CD14-positive monocyte (primary cell): ENCODE results near the gene UBE2I. TPM values are rescaled to one million over a fixed set of nuclear protein-coding genes. Genes with fewer than 3 reads are reported as not detected.

Source experiments
- DNase-seq, 3 donors: peaks; one replicate each; pipeline ENCODE4 v3.0.0-alpha.2; 2011 to 2022
- H2AFZ ChIP-seq: 2 replicates; pipeline ENCODE4 v1.6.0; 2012; ENCODE audit warnings: mild to moderate bottlenecking, low read depth, low read length, inconsistent platforms; ENCODE audit not compliant: insufficient read depth, poor library complexity, severe bottlenecking
- H3K27ac ChIP-seq, 2 donors: 1 replicate in 1 of 2; 2 replicates in 1 of 2; pipeline ENCODE4 v1.5.1; 2012 to 2013; ENCODE audit warnings: low read length in 2 of 2, control low read depth in 1 of 2, inconsistent platforms in 1 of 2, low read depth in 1 of 2, mild to moderate bottlenecking in 1 of 2
- H3K27me3 ChIP-seq, 2 donors: one replicate each; pipeline versions ENCODE4 v1.6.0 to v1.6.1; 2011 to 2013; ENCODE audit warnings: low read length in 2 of 2; ENCODE audit not compliant: control insufficient read depth in 2 of 2, insufficient read depth in 2 of 2
- H3K36me3 ChIP-seq, 2 donors: replicated peaks in 1 of 2; 1 replicate in 1 of 2; 2 replicates in 1 of 2; pipeline versions ENCODE4 v1.5.1 to v1.6.1; 2012 to 2013; ENCODE audit warnings: low read length in 2 of 2, control low read depth in 1 of 2, inconsistent platforms in 1 of 2, mild to moderate bottlenecking in 1 of 2; ENCODE audit not compliant: insufficient read depth in 2 of 2, control insufficient read depth in 1 of 2
- H3K4me1 ChIP-seq, 2 donors: 1 replicate in 1 of 2; 2 replicates in 1 of 2; pipeline versions ENCODE4 v1.5.1 to v1.6.1; 2012 to 2013; ENCODE audit warnings: low read length in 2 of 2, control low read depth in 1 of 2, inconsistent platforms in 1 of 2, mild to moderate bottlenecking in 1 of 2, moderate library complexity in 1 of 2; ENCODE audit not compliant: insufficient read depth in 2 of 2, control insufficient read depth in 1 of 2
- H3K4me2 ChIP-seq: replicated peaks from 2 replicates; pipeline ENCODE3; 2012; ENCODE audit warnings: low read length, moderate library complexity, mild to moderate bottlenecking; ENCODE audit not compliant: poor library complexity, severe bottlenecking; ENCODE audit errors: extremely low read depth
- H3K4me3 ChIP-seq, 3 experiments: fragments of 200-600 bp in 1 of 3; sonication (generic) in 1 of 3; replicated peaks in 1 of 3; 1 replicate in 2 of 3; 2 replicates in 1 of 3; pipeline ENCODE4 v1.5.1; 2011 to 2013; ENCODE audit warnings: low read length in 3 of 3, mild to moderate bottlenecking in 3 of 3, control low read depth in 2 of 3, low read depth in 2 of 3, inconsistent platforms in 1 of 3, moderate library complexity in 1 of 3
- H3K79me2 ChIP-seq: 2 replicates; pipeline ENCODE4 v1.6.0; 2012; ENCODE audit warnings: mild to moderate bottlenecking, control low read depth, inconsistent platforms, low read length, moderate library complexity; ENCODE audit not compliant: insufficient read depth
- H3K9ac ChIP-seq: 2 replicates; pipeline ENCODE4 v1.6.0; 2017; ENCODE audit warnings: low read length, mild to moderate bottlenecking; ENCODE audit not compliant: insufficient read depth, poor library complexity, severe bottlenecking
- H3K9me3 ChIP-seq, 2 donors: replicated peaks in 1 of 2; 1 replicate in 1 of 2; 2 replicates in 1 of 2; pipeline versions ENCODE4 v1.5.1 to v1.6.1; 2012 to 2013; ENCODE audit warnings: low read length in 2 of 2, control low read depth in 1 of 2; ENCODE audit not compliant: control insufficient read depth in 1 of 2, insufficient read depth in 1 of 2
- H4K20me1 ChIP-seq: 2 replicates; pipeline ENCODE4 v1.6.0; 2012; ENCODE audit warnings: mild to moderate bottlenecking, low read length, control low read depth, moderate library complexity; ENCODE audit not compliant: insufficient read depth
- H3K27ac Mint-ChIP-seq, 7 donors: one replicate each; pipeline ENCODE4 v1.8.0; 2020; ENCODE audit warnings: mild to moderate bottlenecking in 7 of 7, mixed read lengths in 7 of 7, moderate library complexity in 6 of 7, inconsistent platforms in 2 of 7
- H3K27me3 Mint-ChIP-seq, 3 donors: one replicate each; pipeline ENCODE4 v1.8.0; 2021 to 2022; ENCODE audit warnings: low read depth in 3 of 3, mild to moderate bottlenecking in 3 of 3, mixed read lengths in 3 of 3, moderate library complexity in 3 of 3, inconsistent platforms in 1 of 3
- H3K36me3 Mint-ChIP-seq, 2 donors: one replicate each; pipeline ENCODE4 v1.8.0; 2020; ENCODE audit warnings: mixed read lengths in 2 of 2, inconsistent platforms in 1 of 2, mild to moderate bottlenecking in 1 of 2
- H3K4me1 Mint-ChIP-seq: one replicate; pipeline ENCODE4 v1.8.0; 2020; ENCODE audit warnings: mild to moderate bottlenecking, mixed read lengths
- H3K4me3 Mint-ChIP-seq, 2 donors: one replicate each; pipeline ENCODE4 v1.8.0; 2020; ENCODE audit warnings: mild to moderate bottlenecking in 2 of 2, mixed read lengths in 2 of 2, moderate library complexity in 1 of 2
- H3K9me3 Mint-ChIP-seq, 7 donors: one replicate each; pipeline ENCODE4 v1.8.0; 2020 to 2022; ENCODE audit warnings: mixed read lengths in 7 of 7, mild to moderate bottlenecking in 6 of 7, moderate library complexity in 6 of 7, inconsistent platforms in 2 of 7
- CTCF ChIP-seq: fragments of 200-600 bp; IDR thresholded peaks from one replicate; pipeline ENCODE4 v1.8.0; 2022; ENCODE audit warnings: antibody characterized with exemption, mild to moderate bottlenecking
- WGBS: methylation state at CpG from one replicate; pipeline ENCODE4 v1.1.5; 2013; ENCODE audit warnings: missing lambda C conversion rate; ENCODE audit not compliant: insufficient coverage; 5-methylcytosine and 5-hydroxymethylcytosine counted together
- intact Hi-C, 2 donors: fragments of 100-400 bp; cut with micrococcal nuclease; formaldehyde crosslinking; loops; one replicate each; pipeline versions ENCODE4 v1.15.0 to v1.15.1; 2023
- polyA plus RNA-seq, 3 donors: library from polyadenylated mRNA; depleted of rRNA in 1 of 3; unstranded in 2 of 3; stranded (reverse) in 1 of 3; fragments of 300-500 nt in 2 of 3; fragments of >200 nt in 1 of 3; fragmentation: Illumina TruSeq in 2 of 3; gene quantifications; 1 replicate in 2 of 3; 2 replicates in 1 of 3; pipeline ENCODE4 v1.2.3, GENCODE V29; 2012 to 2021

Gene UBE2I
- polyA plus RNA-seq, 3 donors, result 76.8 to 112 (median 88.8) TPM

- peaks cover 27% of the 10 kb centered on the region for H3K4me1 Mint-ChIP-seq
- H3K27me3 ChIP-seq, result no peaks in the 10 kb centered on the region
Observed at GRCh38 chr16:1356061-1356900, 46.8 kb downstream of the UBE2I start.

More at GRCh38 chr16:1356061-1356900, 46.8 kb downstream of the UBE2I start:
- Histone ChIP-seq H3K27ac (no peak overlapping the region), H3K4me1 (peaks cover 12 to 21% of the 10 kb centered on the region in 2 donors), H3K9me3 (no peaks in the 10 kb centered on the region), H3K4me2 (no peak overlapping the region), H3K79me2 (peaks cover 90% of the 10 kb centered on the region), H3K4me3 (no peak overlapping the region), H3K36me3 (peaks cover 14 to 23% of the 10 kb centered on the region in 2 donors), H3K9ac (no peak overlapping the region), H4K20me1 (peaks cover 93% of the 10 kb centered on the region), H2AFZ (no peak overlapping the region)
- H3K4me3 Mint-ChIP-seq, result no peak overlapping the region
- 94% methylated on average over 31 of the region's 33 CpGs for WGBS
- intact Hi-C loops, result loop anchor here in 1 of 2 donors (10.0 kb wide), 1 partner anchor 59 kb away; the partner anchor contains the start of gene UNKL
- peaks cover 21 to 41% of the 10 kb centered on the region in 2 donors for H3K36me3 Mint-ChIP-seq
- DNase-seq, result no peak
- H3K9me3 Mint-ChIP-seq, result peaks cover 0 to 4% (median 0%) of the 10 kb centered on the region in 7 donors
- peak overlapping the region in 1 of 7 donors; percentile 25 for H3K27ac Mint-ChIP-seq
- H3K27me3 Mint-ChIP-seq, result no peaks in the 10 kb centered on the region
- no peak for TF ChIP-seq CTCF
